Measurements from ENCODE around the gene PLCZ1. TPM values are rescaled to one million over a fixed set of nuclear protein-coding genes. Genes with fewer than 3 reads are reported as not detected.

PLCZ1 gene
- total RNA-seq, 4 donors from 2014 or later, result not detected

- TF ChIP-seq CTCF (IDR thresholded peaks at IDR 0.05; ENCODE audit: low read depth), result no peak
Observed at GRCh38 chr12:18703321-18703720, 34.5 kb downstream of the PLCZ1 start.

GRCh38 chr12:18700271-18700670 is 37.5 kb downstream of the PLCZ1 start:
- TF ChIP-seq CTCF (IDR thresholded peaks at IDR 0.05; ENCODE audit: low read depth), result no peak

- no peak for TF ChIP-seq CTCF (IDR thresholded peaks at IDR 0.05; ENCODE audit: low read depth)
Observed at GRCh38 chr12:18696971-18697602, 40.7 kb downstream of the PLCZ1 start.

GRCh38 chr12:18690653-18691052 is 47.2 kb downstream of the PLCZ1 start:
- no peak for TF ChIP-seq CTCF (IDR thresholded peaks at IDR 0.05; ENCODE audit: low read depth)

GRCh38 chr12:18689771-18690170 is 48.0 kb downstream of the PLCZ1 start:
- no peak for TF ChIP-seq CTCF (IDR thresholded peaks at IDR 0.05; ENCODE audit: low read depth)

- TF ChIP-seq CTCF (IDR thresholded peaks at IDR 0.05; ENCODE audit: low read depth), result no peak
Observed at GRCh38 chr12:18684430-18684829, 53.4 kb downstream of the PLCZ1 start.

- TF ChIP-seq CTCF (IDR thresholded peaks at IDR 0.05; ENCODE audit: low read depth), result no peak
Observed at GRCh38 chr12:18683327-18684013, 54.3 kb downstream of the PLCZ1 start.
